H9 (cell line): ENCODE results near the gene RBM19. TPM values are rescaled to one million over a fixed set of nuclear protein-coding genes. Genes with fewer than 3 reads are reported as not detected.

Experiments
- DNase-seq: peaks from one replicate; pipeline ENCODE4 v3.0.0-alpha.2; 2017
- H2AFZ ChIP-seq: one replicate; pipeline ENCODE4 v1.6.1; 2013; ENCODE audit warnings: mild to moderate bottlenecking, low read length, control low read depth, moderate library complexity
- H2AK5ac ChIP-seq: 2 replicates; pipeline ENCODE4 v1.6.1; 2013; ENCODE audit warnings: low read length, control low read depth, mixed read lengths; ENCODE audit not compliant: insufficient read length
- H2BK120ac ChIP-seq: one replicate; pipeline ENCODE4 v1.6.1; 2013; ENCODE audit warnings: low read depth, mild to moderate bottlenecking, low read length, control low read depth, inconsistent platforms; ENCODE audit not compliant: poor library complexity, severe bottlenecking
- H2BK12ac ChIP-seq: 2 replicates; pipeline ENCODE4 v1.6.1; 2013; ENCODE audit warnings: low read length, control low read depth, mixed read lengths, low read depth; ENCODE audit not compliant: insufficient read length
- H2BK15ac ChIP-seq: 2 replicates; pipeline ENCODE4 v1.6.1; 2013; ENCODE audit warnings: low read depth, low read length, control low read depth
- H2BK20ac ChIP-seq: one replicate; pipeline ENCODE4 v1.6.1; 2013; ENCODE audit warnings: low read depth, mild to moderate bottlenecking, low read length, control low read depth, inconsistent platforms; ENCODE audit not compliant: poor library complexity, severe bottlenecking
- H2BK5ac ChIP-seq: 2 replicates; pipeline ENCODE4 v1.6.1; 2013; ENCODE audit warnings: low read length, control low read depth, mixed read lengths; ENCODE audit not compliant: insufficient read length
- H3K14ac ChIP-seq: 2 replicates; pipeline ENCODE4 v1.6.1; 2013; ENCODE audit warnings: low read length, control low read depth; ENCODE audit not compliant: insufficient read depth
- H3K18ac ChIP-seq: 2 replicates; pipeline ENCODE4 v1.6.1; 2013; ENCODE audit warnings: low read depth, mild to moderate bottlenecking, mixed read lengths, low read length, control low read depth; ENCODE audit not compliant: insufficient read length
- H3K23ac ChIP-seq: 2 replicates; pipeline ENCODE4 v1.6.1; 2013; ENCODE audit warnings: low read length, control low read depth, mixed read lengths, low read depth; ENCODE audit not compliant: insufficient read length
- H3K23me2 ChIP-seq: 2 replicates; pipeline ENCODE4 v1.6.1; 2013; ENCODE audit warnings: low read depth, mild to moderate bottlenecking, mixed read lengths, low read length, control low read depth; ENCODE audit not compliant: insufficient read length, poor library complexity, severe bottlenecking
- H3K27ac ChIP-seq: 2 replicates; pipeline ENCODE4 v1.5.1; 2013; ENCODE audit warnings: low read length, control low read depth, mixed read lengths, low read depth; ENCODE audit not compliant: insufficient read length
- H3K27me3 ChIP-seq: 2 replicates; pipeline ENCODE4 v1.6.1; 2013; ENCODE audit warnings: low read length, control low read depth, inconsistent platforms; ENCODE audit not compliant: insufficient read depth
- H3K4ac ChIP-seq: 2 replicates; pipeline ENCODE4 v1.6.1; 2013; ENCODE audit warnings: low read depth, mild to moderate bottlenecking, control low read depth, inconsistent platforms, low read length, moderate library complexity
- H3K4me1 ChIP-seq: 2 replicates; pipeline ENCODE4 v1.6.1; 2013; ENCODE audit warnings: low read length, control low read depth, inconsistent platforms; ENCODE audit not compliant: insufficient read depth
- H3K4me2 ChIP-seq: 2 replicates; pipeline ENCODE4 v1.6.1; 2013; ENCODE audit warnings: low read length, control low read depth, mixed read lengths; ENCODE audit not compliant: insufficient read length, insufficient read depth
- H3K56ac ChIP-seq: 2 replicates; pipeline ENCODE4 v1.6.1; 2013; ENCODE audit warnings: low read depth, mild to moderate bottlenecking, mixed read lengths, low read length, control low read depth; ENCODE audit not compliant: insufficient read length
- H3K79me1 ChIP-seq: 2 replicates; pipeline ENCODE4 v1.6.1; 2013; ENCODE audit warnings: low read depth, mild to moderate bottlenecking, moderate library complexity, low read length, control low read depth, inconsistent platforms; ENCODE audit not compliant: insufficient read depth, poor library complexity, severe bottlenecking
- H3K79me2 ChIP-seq: 2 replicates; pipeline ENCODE4 v1.6.1; 2013; ENCODE audit warnings: low read length, control low read depth, inconsistent platforms; ENCODE audit not compliant: insufficient read depth
- H3K9ac ChIP-seq: 2 replicates; pipeline ENCODE4 v1.6.1; 2013; ENCODE audit warnings: low read length, control low read depth, mixed read lengths; ENCODE audit not compliant: insufficient read length; ENCODE audit errors: extremely low read depth
- H3K9me3 ChIP-seq: one replicate; pipeline ENCODE4 v1.6.1; 2013; ENCODE audit warnings: low read depth, low read length, inconsistent platforms; ENCODE audit not compliant: control insufficient read depth
- H3T11ph ChIP-seq: one replicate; pipeline ENCODE4 v1.6.1; 2013; ENCODE audit warnings: mild to moderate bottlenecking, low read length, control low read depth, inconsistent platforms
- H4K20me1 ChIP-seq: one replicate; pipeline ENCODE4 v1.6.1; 2013; ENCODE audit not compliant: control insufficient read depth, insufficient read length, insufficient read depth
- H4K5ac ChIP-seq: 2 replicates; pipeline ENCODE4 v1.6.1; 2013; ENCODE audit warnings: low read depth, mild to moderate bottlenecking, mixed read lengths, low read length, control low read depth; ENCODE audit not compliant: insufficient read length
- H4K8ac ChIP-seq: replicated peaks from 2 replicates; pipeline ENCODE4 v1.6.1; 2013; ENCODE audit warnings: low read length, control low read depth, mixed read lengths, low read depth; ENCODE audit not compliant: insufficient read length
- H4K91ac ChIP-seq: 2 replicates; pipeline ENCODE4 v1.6.1; 2013; ENCODE audit warnings: low read depth, mild to moderate bottlenecking, moderate library complexity, mixed read lengths, low read length, control low read depth; ENCODE audit not compliant: insufficient read length
- H3K27ac Mint-ChIP-seq, 3 experiments: 2 replicates in 2 of 3; 3 replicates in 1 of 3; pipeline ENCODE4 v1.8.0; 2020 to 2021; ENCODE audit warnings: mixed read lengths in 3 of 3, mild to moderate bottlenecking in 1 of 3, moderate library complexity in 1 of 3
- H3K27me3 Mint-ChIP-seq: 2 replicates; pipeline ENCODE4 v1.8.0; 2021; ENCODE audit warnings: low read depth, mild to moderate bottlenecking, moderate library complexity, mixed read lengths
- H3K36me3 Mint-ChIP-seq, 3 experiments: 2 replicates in 2 of 3; 3 replicates in 1 of 3; pipeline ENCODE4 v1.8.0; 2020 to 2021; ENCODE audit warnings: low read depth in 3 of 3, mixed read lengths in 3 of 3; ENCODE audit not compliant: insufficient read depth in 1 of 3
- H3K4me1 Mint-ChIP-seq, 2 experiments: 2 replicates each; pipeline ENCODE4 v1.8.0; 2020; ENCODE audit warnings: mixed read lengths in 2 of 2
- H3K4me3 Mint-ChIP-seq, 2 experiments: 2 replicates in 1 of 2; 3 replicates in 1 of 2; pipeline ENCODE4 v1.8.0; 2020 to 2021; ENCODE audit warnings: mild to moderate bottlenecking in 2 of 2, mixed read lengths in 2 of 2, moderate library complexity in 1 of 2
- H3K9me3 Mint-ChIP-seq, 2 experiments: 2 replicates in 1 of 2; 3 replicates in 1 of 2; pipeline ENCODE4 v1.8.0; 2020; ENCODE audit warnings: mild to moderate bottlenecking in 2 of 2, mixed read lengths in 2 of 2, moderate library complexity in 1 of 2
- WGBS: extraction: QIAGEN DNeasy Blood & Tissue Kit; methylation state at CpG from one replicate; pipeline ENCODE4 v1.1.7; 2013; ENCODE audit warnings: missing lambda C conversion rate, low lambda C conversion rate, mixed read lengths; ENCODE audit not compliant: insufficient read length; ENCODE audit errors: extremely low coverage; 5-methylcytosine and 5-hydroxymethylcytosine counted together
- total RNA-seq: library from RNA; stranded (reverse); gene quantifications from 2 replicates; pipeline ENCODE4 v1.2.1, GENCODE V29; 2021
- TF ChIP-seq, protein P1 (sequence below): fragments of 200-600 bp; sonication (generic); conservative IDR thresholded peaks from 3 replicates; pipeline ENCODE4 v1.8.0; 2021; ENCODE audit warnings: antibody characterized with exemption, mild to moderate bottlenecking

Gene RBM19
- total RNA-seq, 1 experiment from 2014 or later: 32.2 TPM

- WGBS: no CpG with 5 or more reads among the region's 8 CpGs
- H3K4me1 Mint-ChIP-seq: peaks cover 18 to 25% of the 10 kb centered on the region in 2 experiments
- no peak overlapping the region for H4K8ac ChIP-seq
- H3K56ac ChIP-seq: no peak overlapping the region
- no peak overlapping the region for H4K91ac ChIP-seq
- H2BK5ac ChIP-seq: no peak overlapping the region
- no peaks in the 10 kb centered on the region for H3K79me1 ChIP-seq
- H3K27me3 Mint-ChIP-seq: no peaks in the 10 kb centered on the region
- no peak overlapping the region for H3K18ac ChIP-seq
- TF ChIP-seq, protein P1, sequence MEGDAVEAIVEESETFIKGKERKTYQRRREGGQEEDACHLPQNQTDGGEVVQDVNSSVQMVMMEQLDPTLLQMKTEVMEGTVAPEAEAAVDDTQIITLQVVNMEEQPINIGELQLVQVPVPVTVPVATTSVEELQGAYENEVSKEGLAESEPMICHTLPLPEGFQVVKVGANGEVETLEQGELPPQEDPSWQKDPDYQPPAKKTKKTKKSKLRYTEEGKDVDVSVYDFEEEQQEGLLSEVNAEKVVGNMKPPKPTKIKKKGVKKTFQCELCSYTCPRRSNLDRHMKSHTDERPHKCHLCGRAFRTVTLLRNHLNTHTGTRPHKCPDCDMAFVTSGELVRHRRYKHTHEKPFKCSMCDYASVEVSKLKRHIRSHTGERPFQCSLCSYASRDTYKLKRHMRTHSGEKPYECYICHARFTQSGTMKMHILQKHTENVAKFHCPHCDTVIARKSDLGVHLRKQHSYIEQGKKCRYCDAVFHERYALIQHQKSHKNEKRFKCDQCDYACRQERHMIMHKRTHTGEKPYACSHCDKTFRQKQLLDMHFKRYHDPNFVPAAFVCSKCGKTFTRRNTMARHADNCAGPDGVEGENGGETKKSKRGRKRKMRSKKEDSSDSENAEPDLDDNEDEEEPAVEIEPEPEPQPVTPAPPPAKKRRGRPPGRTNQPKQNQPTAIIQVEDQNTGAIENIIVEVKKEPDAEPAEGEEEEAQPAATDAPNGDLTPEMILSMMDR: no peak
- H3K27me3 ChIP-seq: no peaks in the 10 kb centered on the region
- no peak overlapping the region for H3K23ac ChIP-seq
- H3K9me3 Mint-ChIP-seq: no peaks in the 10 kb centered on the region
- H3K36me3 Mint-ChIP-seq: peaks cover 0 to 3% (median 0%) of the 10 kb centered on the region in 3 experiments; a peak in 2 of 7 replicates
- no peak overlapping the region for H4K5ac ChIP-seq
- no peak overlapping the region for H3K14ac ChIP-seq
- no peaks in the 10 kb centered on the region for H3K79me2 ChIP-seq
- H3K27ac ChIP-seq: no peak overlapping the region
- no peaks in the 10 kb centered on the region; the same call in 1 of the 2 replicates for H3K4me1 ChIP-seq
- H3K4ac ChIP-seq: no peak overlapping the region
- H2BK20ac ChIP-seq: no peak overlapping the region
- H2BK12ac ChIP-seq: no peak overlapping the region
- H2BK15ac ChIP-seq: no peak overlapping the region
- H3K9me3 ChIP-seq: no peaks in the 10 kb centered on the region
- H3K23me2 ChIP-seq: no peaks in the 10 kb centered on the region
- no peak overlapping the region for H3K9ac ChIP-seq
- H3K4me2 ChIP-seq: no peak overlapping the region
- H3K4me3 Mint-ChIP-seq: no peak overlapping the region
- no peak overlapping the region for H3T11ph ChIP-seq
- no peaks in the 10 kb centered on the region for H4K20me1 ChIP-seq
- H2AK5ac ChIP-seq: no peak overlapping the region
- no peak overlapping the region for H3K27ac Mint-ChIP-seq
- DNase-seq: no peak
- no peak overlapping the region for H2AFZ ChIP-seq
- no peak overlapping the region for H2BK120ac ChIP-seq
These were observed 67.7 kb downstream of the RBM19 start for GRCh38 chr12:113898466-113898865.
